ENCODE results near the gene SMARCAL1. TPM values are rescaled to one million over a fixed set of nuclear protein-coding genes. Genes with fewer than 3 reads are reported as not detected.

The SMARCAL1 gene
- total RNA-seq: 10 to 100 TPM; 15.3 to 32.2 TPM

DNA sequence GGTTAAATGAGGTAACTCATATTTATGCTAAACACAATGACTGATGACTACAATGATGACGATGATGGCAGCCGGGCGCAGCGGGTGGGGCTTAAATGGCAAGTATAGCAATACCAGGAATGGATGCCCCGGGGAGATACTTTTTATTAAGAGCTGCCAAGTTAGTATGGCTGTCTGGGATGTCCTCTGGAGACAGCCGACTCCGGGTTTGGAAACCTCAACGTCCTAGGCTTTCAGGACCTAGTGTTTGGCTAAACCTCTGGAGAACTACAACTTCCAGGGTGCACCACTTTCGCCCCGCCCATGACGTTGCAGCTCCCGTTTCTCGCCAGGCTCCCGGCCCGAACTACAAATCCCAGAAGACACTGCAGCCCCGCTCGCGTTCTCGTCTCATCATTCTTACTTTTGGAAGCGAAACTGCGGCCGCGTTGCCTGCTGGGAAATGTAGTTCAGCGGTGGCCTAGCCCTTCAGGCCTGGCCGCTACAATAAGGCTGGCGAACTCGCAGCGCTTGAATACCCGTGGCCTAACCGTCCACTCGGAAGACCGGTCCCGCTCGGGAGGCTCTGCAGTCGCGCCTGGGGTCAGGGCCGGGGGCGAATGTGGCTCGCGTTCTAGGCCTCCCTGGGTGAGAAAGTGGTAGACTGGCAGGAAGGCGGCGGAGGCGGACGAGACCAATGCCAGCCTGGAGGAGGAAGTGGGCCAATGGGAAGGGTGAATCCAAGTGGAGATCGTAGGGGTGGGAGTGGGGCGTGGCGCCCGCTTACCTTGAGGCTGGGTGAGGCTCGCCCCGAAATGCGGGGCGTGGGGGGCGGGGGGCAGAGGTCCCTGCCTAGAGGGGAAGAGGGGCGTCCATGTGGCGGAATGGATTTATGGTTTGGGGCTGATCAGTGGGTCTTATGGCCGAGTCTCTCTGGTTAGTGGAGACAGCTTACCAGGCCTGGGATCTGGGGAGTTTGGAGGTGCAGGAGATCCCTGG is at the start of gene SMARCAL1:
TSS of gene SMARCAL1 (plus strand) at position 463 of the 978 bp plus-strand sequence. CDS start 2,221 bp downstream, outside the sequence.
- H3K27ac ChIP-seq: peak within 1 kb of the TSS; percentile 94 to 95
- peak within 1 kb of the TSS; percentile 52 to 65 for H3K4me3 ChIP-seq
- H3K27me3 ChIP-seq (replicated peaks; ENCODE audit: insufficient read depth): no peaks in the 10 kb centered on the region
- WGBS: 7% methylated on average over 55 of the region's 56 CpGs
- no peaks in the 10 kb centered on the region for H3K4me1 ChIP-seq (replicated peaks)
- DNase-seq (ENCODE audit: low spot score): peak; percentile 98
- no peaks in the 10 kb centered on the region for H3K9me3 ChIP-seq
- intact Hi-C loops (cut with DNase I): loop anchor here (10.0 kb wide), 1 partner anchor 298 kb away; no protein-coding TSS in a partner anchor
- TF ChIP-seq POLR2A (IDR thresholded peaks at IDR 0.05): peak; percentile 29
- peak; percentile 96 for TF ChIP-seq POLR2AphosphoS5 (IDR thresholded peaks at IDR 0.05)
- TF ChIP-seq, protein P1, sequence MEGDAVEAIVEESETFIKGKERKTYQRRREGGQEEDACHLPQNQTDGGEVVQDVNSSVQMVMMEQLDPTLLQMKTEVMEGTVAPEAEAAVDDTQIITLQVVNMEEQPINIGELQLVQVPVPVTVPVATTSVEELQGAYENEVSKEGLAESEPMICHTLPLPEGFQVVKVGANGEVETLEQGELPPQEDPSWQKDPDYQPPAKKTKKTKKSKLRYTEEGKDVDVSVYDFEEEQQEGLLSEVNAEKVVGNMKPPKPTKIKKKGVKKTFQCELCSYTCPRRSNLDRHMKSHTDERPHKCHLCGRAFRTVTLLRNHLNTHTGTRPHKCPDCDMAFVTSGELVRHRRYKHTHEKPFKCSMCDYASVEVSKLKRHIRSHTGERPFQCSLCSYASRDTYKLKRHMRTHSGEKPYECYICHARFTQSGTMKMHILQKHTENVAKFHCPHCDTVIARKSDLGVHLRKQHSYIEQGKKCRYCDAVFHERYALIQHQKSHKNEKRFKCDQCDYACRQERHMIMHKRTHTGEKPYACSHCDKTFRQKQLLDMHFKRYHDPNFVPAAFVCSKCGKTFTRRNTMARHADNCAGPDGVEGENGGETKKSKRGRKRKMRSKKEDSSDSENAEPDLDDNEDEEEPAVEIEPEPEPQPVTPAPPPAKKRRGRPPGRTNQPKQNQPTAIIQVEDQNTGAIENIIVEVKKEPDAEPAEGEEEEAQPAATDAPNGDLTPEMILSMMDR (IDR thresholded peaks at IDR 0.05): peak in 1 of 4 experiments; percentile 26
- no peaks in the 10 kb centered on the region for H3K36me3 ChIP-seq

DNA sequence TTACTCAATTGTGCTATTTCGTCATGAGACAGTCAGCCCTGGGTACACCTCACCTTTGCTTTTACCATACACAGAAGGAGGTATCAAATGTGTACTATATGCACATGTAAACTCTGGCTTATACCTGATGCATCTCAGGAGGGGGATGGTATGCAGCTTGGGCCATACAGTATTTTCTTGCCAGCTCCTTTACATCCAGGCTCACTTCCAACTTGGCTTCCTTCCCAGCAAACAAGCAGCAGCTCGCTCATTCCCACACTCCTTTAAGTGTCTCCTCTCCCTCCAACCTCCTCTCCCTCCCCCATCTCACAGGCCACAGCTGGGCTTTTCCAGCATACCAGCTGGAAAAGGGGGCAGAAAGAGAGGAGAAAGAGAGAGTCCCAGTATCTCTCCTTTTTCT is 49.6 kb upstream of the SMARCAL1 start:
- Histone ChIP-seq H3K36me3 (no peaks in the 10 kb centered on the region), H3K4me1 (replicated peaks) (no peaks in the 10 kb centered on the region), H3K27ac (no peak overlapping the region), H3K9me3 (no peaks in the 10 kb centered on the region), H3K4me3 (no peak overlapping the region), H3K27me3 (replicated peaks; ENCODE audit: insufficient read depth) (no peaks in the 10 kb centered on the region)
- intact Hi-C loops (cut with DNase I): no loop called here
- TF ChIP-seq POLR2A (IDR thresholded peaks at IDR 0.05) (no peak), POLR2AphosphoS5 (IDR thresholded peaks at IDR 0.05) (no peak)
- TF ChIP-seq, protein P1 (IDR thresholded peaks at IDR 0.05): no peak
- 30% methylated on average over 2 of the region's 2 CpGs for WGBS
- DNase-seq (ENCODE audit: low spot score): no peak

DNA sequence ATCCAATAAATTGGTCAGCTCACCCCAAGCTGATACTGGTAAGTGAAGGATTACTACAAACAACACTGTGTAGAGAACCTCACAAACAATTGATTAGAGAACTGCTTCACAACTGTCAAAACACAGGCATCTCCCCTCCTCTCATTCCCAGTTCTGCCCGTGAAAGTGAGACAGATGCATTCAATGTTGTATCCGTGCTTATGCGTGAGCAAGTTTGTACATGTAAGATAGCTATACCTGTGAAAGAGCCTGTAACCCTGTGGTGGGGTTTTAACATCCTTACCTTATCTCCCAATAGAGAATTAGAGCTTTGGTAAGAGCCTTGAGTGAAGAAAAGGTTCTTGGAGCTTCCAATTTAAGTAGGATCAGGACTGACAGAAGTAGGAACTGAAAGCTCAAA is 49.1 kb upstream of the SMARCAL1 start:
- H3K27me3 ChIP-seq (replicated peaks; ENCODE audit: insufficient read depth): no peaks in the 10 kb centered on the region
- WGBS: 38% methylated on average over 3 of the region's 3 CpGs
- no peaks in the 10 kb centered on the region for H3K36me3 ChIP-seq
- H3K27ac ChIP-seq: no peak overlapping the region
- no peak for TF ChIP-seq POLR2A (IDR thresholded peaks at IDR 0.05)
- no peak for TF ChIP-seq POLR2AphosphoS5 (IDR thresholded peaks at IDR 0.05)
- TF ChIP-seq, protein P1 (IDR thresholded peaks at IDR 0.05): no peak
- no peaks in the 10 kb centered on the region for H3K9me3 ChIP-seq
- intact Hi-C loops (cut with DNase I): no loop called here
- H3K4me3 ChIP-seq: no peak overlapping the region
- no peaks in the 10 kb centered on the region for H3K4me1 ChIP-seq (replicated peaks)
- DNase-seq (ENCODE audit: low spot score): no peak

DNA sequence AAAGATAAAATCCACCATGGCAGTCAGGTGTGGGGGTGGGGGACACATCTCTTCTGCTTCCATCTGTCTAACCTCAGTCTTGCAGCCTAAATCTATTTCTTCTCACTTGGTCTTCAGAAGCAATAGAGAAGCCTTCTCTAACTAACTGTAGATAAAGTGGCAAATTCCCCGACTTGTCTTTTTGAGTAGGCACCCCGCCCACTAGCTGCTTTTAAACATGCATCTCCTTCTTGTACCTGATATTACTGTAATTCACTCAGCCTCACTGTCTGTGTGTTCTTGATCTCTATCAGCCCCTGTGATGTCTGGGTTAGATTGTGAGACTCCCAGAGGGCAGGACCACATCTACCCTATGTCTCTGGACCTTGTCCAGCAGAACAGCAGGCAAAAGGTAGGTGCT is 46.8 kb upstream of the SMARCAL1 start:
- intact Hi-C loops (cut with DNase I): no loop called here
- no peak overlapping the region for H3K27ac ChIP-seq
- no peak overlapping the region for H3K4me3 ChIP-seq
- H3K9me3 ChIP-seq: no peaks in the 10 kb centered on the region
- TF ChIP-seq POLR2AphosphoS5 (IDR thresholded peaks at IDR 0.05) (no peak), POLR2A (IDR thresholded peaks at IDR 0.05) (no peak)
- TF ChIP-seq, protein P1 (IDR thresholded peaks at IDR 0.05): no peak
- peaks cover 2% of the 10 kb centered on the region for H3K27me3 ChIP-seq (replicated peaks; ENCODE audit: insufficient read depth)
- H3K36me3 ChIP-seq: no peaks in the 10 kb centered on the region
- H3K4me1 ChIP-seq (replicated peaks): no peaks in the 10 kb centered on the region
- WGBS: 81% methylated on average over 2 of the region's 2 CpGs
- DNase-seq (ENCODE audit: low spot score): no peak
